ENCODE results near the gene TMEM43. TPM values are rescaled to one million over a fixed set of nuclear protein-coding genes. Genes with fewer than 3 reads are reported as not detected.

TMEM43 gene
- total RNA-seq, 1 donor from 2014 or later: 79.5 TPM

DNA sequence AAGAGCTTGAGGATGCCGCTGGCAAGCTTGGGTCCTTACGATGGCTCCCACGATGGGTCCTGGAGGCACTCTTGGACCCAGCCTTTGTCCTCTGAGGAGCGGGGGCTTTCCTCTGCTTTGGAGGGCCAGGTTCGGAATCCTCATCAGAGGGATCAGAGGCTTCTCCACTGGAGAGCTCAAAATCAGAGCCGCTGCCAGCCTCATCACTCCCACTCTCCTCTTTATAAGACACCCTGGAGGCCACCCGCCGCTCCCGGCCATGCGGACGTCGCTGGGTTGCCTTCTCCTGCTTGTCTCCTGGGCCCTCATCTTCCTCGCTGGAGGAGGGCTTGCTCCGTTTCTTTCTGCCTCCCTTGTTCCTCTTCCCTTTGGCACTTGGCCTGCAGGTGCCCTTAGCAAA is 33.5 kb downstream of the TMEM43 start:
- no peaks in the 10 kb centered on the region for H3K36me3 ChIP-seq (ENCODE audit: control insufficient read depth, insufficient read depth, low read length)
- TF ChIP-seq, protein P1, sequence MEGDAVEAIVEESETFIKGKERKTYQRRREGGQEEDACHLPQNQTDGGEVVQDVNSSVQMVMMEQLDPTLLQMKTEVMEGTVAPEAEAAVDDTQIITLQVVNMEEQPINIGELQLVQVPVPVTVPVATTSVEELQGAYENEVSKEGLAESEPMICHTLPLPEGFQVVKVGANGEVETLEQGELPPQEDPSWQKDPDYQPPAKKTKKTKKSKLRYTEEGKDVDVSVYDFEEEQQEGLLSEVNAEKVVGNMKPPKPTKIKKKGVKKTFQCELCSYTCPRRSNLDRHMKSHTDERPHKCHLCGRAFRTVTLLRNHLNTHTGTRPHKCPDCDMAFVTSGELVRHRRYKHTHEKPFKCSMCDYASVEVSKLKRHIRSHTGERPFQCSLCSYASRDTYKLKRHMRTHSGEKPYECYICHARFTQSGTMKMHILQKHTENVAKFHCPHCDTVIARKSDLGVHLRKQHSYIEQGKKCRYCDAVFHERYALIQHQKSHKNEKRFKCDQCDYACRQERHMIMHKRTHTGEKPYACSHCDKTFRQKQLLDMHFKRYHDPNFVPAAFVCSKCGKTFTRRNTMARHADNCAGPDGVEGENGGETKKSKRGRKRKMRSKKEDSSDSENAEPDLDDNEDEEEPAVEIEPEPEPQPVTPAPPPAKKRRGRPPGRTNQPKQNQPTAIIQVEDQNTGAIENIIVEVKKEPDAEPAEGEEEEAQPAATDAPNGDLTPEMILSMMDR (IDR thresholded peaks at IDR 0.05; ENCODE audit: insufficient read depth, low read length, poor library complexity, severe bottlenecking): no peak
- DNase-seq (ENCODE audit: low read depth): no peak

DNA sequence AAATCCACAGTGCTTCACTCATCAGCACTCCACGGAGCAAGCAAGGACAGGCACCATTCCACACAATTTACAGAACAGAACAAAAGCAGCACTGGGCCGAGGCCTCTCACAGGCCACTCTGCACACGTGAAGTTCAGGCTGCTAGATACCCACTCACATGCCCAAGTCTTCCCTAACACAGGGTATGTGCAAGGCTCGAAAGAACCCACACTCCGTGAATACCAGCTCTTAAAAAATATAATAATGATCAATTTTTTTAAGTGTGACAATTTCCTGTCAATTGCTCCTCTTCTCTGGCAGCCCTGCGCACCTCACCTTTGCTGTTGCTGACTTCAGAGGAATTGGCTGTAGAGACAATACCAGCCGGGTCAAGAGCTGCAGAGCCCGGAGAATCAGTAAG is 34.6 kb downstream of the TMEM43 start:
- Histone ChIP-seq H3K27me3 (ENCODE audit: control insufficient read depth, insufficient read depth, low read length) (no peaks in the 10 kb centered on the region), H3K4me3 (ENCODE audit: low read depth, low read length) (no peak overlapping the region), H3K36me3 (ENCODE audit: control insufficient read depth, insufficient read depth, low read length) (no peaks in the 10 kb centered on the region)
- DNase-seq (ENCODE audit: low read depth): no peak
- TF ChIP-seq, protein P1 (IDR thresholded peaks at IDR 0.05; ENCODE audit: insufficient read depth, low read length, poor library complexity, severe bottlenecking): no peak

More for the DNA sequence above, 33.5 kb downstream of the TMEM43 start:
- Histone ChIP-seq H3K4me3 (ENCODE audit: low read depth, low read length) (no peak overlapping the region), H3K27me3 (ENCODE audit: control insufficient read depth, insufficient read depth, low read length) (no peaks in the 10 kb centered on the region)

DNA sequence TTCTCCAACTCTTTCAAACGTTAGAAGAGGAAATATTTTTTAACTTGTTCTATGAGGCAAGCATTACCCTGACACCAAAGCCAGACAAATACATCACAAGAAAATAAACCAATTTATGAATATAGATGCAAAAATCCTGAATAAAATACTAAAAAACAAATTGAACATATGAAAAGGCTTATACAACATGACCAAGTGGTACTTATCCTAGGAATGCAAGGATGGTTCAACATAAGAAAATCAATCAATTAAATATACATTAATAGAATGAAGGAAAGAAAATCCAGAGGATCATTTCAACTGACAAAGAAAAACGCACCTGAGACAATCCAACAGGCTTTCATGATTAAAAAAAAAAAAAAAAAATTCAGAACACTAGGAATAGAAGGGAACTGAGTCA is 36.4 kb downstream of the TMEM43 start:
- peaks cover 1% of the 10 kb centered on the region for H3K36me3 ChIP-seq (ENCODE audit: control insufficient read depth, insufficient read depth, low read length)
- TF ChIP-seq, protein P1 (IDR thresholded peaks at IDR 0.05; ENCODE audit: insufficient read depth, low read length, poor library complexity, severe bottlenecking): no peak
- no peak overlapping the region for H3K4me3 ChIP-seq (ENCODE audit: low read depth, low read length)
- DNase-seq (ENCODE audit: low read depth): no peak
- no peaks in the 10 kb centered on the region for H3K27me3 ChIP-seq (ENCODE audit: control insufficient read depth, insufficient read depth, low read length)

DNA sequence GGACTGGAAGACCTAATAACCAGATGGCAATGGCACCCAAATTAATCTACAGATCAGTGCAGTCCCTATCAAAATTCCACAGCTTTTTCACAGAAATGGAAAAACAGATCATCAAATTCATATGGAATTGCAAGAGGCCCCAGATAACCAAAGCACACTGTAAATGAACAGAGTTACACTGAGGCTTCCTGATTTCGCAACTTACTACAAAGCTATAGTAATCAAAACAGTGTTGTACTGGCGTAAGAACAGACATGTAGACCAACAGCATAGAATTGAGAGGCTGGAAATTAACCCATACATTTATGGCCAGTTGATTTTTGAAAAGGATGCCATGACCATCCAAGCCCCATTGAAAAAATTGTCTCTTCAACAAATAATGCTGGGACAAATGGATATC is 37.3 kb downstream of the TMEM43 start:
- DNase-seq (ENCODE audit: low read depth): no peak
- H3K36me3 ChIP-seq (ENCODE audit: control insufficient read depth, insufficient read depth, low read length): peaks cover 1% of the 10 kb centered on the region
- H3K27me3 ChIP-seq (ENCODE audit: control insufficient read depth, insufficient read depth, low read length): no peaks in the 10 kb centered on the region
- H3K4me3 ChIP-seq (ENCODE audit: low read depth, low read length): no peak overlapping the region
- TF ChIP-seq, protein P1 (IDR thresholded peaks at IDR 0.05; ENCODE audit: insufficient read depth, low read length, poor library complexity, severe bottlenecking): no peak

DNA sequence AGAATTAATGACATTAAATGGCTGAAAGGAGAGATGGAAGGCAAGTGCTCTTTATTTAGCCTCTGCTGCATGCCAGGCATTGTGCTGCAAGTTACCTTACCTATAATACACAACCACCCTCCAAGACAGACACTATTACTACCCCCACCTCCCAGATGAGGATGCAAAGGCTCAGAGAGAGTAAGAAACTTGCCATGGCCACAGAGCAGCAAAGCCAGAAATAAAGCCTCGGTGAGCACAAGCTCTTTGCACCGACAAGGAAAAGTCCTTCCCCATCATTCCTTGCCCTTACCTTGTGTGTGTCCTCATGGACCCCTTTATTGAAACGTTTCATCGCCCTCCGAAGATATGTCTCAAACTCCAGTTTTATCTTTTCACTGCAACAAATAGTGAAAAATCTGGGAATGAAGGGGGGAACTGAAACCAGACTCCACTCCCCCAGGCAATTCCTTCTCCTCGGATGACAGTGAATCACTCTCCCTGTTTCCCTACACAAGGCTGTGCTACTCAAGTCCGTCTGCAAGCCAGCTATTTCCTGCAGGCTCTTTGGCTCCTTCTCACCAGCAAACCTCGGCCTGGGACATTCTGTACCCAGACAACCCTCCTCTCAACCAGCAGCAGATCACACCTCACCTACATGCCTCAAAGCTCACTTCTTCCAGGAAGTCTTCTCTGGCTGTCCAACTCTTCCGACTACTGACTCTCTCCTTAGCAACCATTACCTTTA is 42.2 kb downstream of the TMEM43 start:
- TF ChIP-seq, protein P1 (IDR thresholded peaks at IDR 0.05; ENCODE audit: insufficient read depth, low read length, poor library complexity, severe bottlenecking): no peak
- no peak overlapping the region for H3K4me3 ChIP-seq (ENCODE audit: low read depth, low read length)
- peaks cover 3% of the 10 kb centered on the region for H3K36me3 ChIP-seq (ENCODE audit: control insufficient read depth, insufficient read depth, low read length)
- no peaks in the 10 kb centered on the region for H3K27me3 ChIP-seq (ENCODE audit: control insufficient read depth, insufficient read depth, low read length)
- no peak for DNase-seq (ENCODE audit: low read depth)

DNA sequence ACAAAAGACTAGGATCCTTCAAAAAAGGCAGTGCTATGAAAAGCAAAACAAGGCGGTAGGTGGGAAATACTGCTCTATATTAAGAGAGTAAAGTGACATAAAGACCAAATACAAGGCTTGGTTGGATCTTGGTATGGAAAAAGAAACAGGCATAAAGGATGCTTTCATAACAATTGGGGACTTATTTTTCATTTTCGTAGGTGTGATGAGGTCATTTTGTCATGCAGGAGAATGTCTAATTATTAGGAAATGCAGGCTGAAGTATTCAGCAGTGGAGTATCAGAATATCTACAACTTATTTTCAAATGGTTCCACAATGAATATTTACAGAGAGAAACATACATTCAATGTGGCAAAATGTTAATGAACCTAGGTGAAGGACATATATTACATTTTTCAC is 44.6 kb downstream of the TMEM43 start:
- TF ChIP-seq, protein P1 (IDR thresholded peaks at IDR 0.05; ENCODE audit: insufficient read depth, low read length, poor library complexity, severe bottlenecking): no peak
- no peaks in the 10 kb centered on the region for H3K27me3 ChIP-seq (ENCODE audit: control insufficient read depth, insufficient read depth, low read length)
- H3K36me3 ChIP-seq (ENCODE audit: control insufficient read depth, insufficient read depth, low read length): peaks cover 3% of the 10 kb centered on the region
- DNase-seq (ENCODE audit: low read depth): no peak
- no peak overlapping the region for H3K4me3 ChIP-seq (ENCODE audit: low read depth, low read length)

Data from kidney epithelial cell (primary cell).